Iris pigment epithelial cell (primary cell): ENCODE results near the gene FUT1.
A peak's percentile ranks its signal among the peaks of the same experiment; 100 is the strongest.
"Not testable (repeated sequence)": the region's sequence is repeated elsewhere in the genome, so short reads cannot be mapped to it uniquely, and the experiment has no call there.

ENCODE experiments used
- DNase-seq: peaks from one replicate; pipeline ENCODE4 v3.0.0-alpha.2; 2011; ENCODE audit warnings: low read depth

The FUT1 gene

DNA sequence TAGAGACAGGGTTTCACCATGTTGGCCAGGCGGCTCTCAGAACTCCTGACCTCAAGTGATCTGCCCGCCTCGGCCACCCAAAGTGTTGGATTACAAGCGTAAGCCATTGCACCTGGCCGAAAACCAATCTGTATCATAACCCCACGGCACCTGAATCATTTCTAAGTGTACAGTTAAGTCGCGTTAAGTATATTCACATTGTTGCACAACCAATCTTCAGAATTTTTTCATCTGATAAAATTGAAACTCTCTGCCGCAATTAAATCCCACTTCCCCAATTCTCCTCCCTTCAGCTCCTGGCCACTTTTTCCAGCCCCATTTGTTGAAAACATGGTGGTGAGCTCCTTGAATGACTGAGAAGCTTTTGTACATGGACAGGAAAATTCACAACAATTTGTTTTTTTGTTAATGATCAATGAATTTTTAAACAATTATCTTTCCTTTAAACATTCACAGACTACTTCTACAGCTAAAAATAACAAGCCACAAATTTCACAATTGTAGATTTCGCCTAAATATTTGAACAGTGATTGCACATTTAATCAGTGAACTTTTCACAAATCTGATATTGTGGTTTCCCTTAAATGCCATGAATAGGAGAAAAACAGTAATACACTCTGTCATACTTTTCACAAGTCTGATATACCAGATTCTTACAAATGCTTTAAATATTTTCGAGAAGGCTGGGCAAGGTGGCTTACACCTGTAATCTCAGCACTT lies 16.7 kb upstream of the FUT1 start:
- peak; percentile 41 for DNase-seq

DNA sequence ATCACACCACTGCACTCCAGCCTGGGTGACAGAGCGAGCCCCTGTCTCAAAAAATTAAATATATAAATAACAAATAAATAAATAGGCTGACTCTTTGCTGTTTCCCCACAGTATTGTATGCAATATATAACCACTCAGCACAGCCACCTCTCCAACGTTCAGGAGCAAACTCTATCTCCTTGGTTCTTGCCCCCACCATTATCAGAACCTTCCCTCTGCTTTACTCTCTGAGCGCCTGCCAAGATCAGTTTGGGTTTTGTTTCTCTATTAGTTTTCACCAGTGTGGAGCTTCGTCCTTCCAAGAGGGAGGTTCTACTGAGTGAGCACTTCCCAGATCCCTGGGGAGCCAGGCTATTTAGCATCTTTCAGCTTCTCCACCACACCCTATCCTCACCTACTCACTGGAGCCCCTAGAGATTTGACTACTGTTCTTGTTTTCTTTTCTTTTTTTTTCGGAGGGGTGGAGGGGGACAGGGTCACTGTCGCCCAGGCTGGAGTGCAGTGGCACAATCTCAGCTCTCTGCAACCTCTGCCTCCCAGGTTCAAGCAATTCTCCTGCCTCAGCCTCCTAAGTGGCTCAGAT lies 15.8 kb upstream of the FUT1 start:
- not testable (repeated sequence) for DNase-seq

DNA sequence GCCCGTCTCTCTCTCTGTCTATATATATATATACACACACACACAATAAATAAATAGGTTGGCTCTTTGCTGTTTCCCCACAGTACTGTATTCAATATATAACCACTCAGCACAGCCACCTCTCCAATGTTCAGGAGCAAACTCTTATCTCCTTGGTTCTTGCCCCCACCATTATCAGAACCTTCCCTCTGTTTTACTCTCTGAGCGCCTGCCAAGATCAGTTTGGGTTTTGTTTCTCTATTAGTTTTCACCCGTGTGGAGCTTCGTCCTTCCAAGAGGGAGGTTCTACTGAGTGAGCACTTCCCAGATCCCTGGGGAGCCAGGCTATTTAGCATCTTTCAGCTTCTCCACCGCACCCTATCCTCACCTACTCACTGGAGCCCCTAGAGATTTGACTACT lies 13.4 kb upstream of the FUT1 start:
- DNase-seq: not testable (repeated sequence)

DNA sequence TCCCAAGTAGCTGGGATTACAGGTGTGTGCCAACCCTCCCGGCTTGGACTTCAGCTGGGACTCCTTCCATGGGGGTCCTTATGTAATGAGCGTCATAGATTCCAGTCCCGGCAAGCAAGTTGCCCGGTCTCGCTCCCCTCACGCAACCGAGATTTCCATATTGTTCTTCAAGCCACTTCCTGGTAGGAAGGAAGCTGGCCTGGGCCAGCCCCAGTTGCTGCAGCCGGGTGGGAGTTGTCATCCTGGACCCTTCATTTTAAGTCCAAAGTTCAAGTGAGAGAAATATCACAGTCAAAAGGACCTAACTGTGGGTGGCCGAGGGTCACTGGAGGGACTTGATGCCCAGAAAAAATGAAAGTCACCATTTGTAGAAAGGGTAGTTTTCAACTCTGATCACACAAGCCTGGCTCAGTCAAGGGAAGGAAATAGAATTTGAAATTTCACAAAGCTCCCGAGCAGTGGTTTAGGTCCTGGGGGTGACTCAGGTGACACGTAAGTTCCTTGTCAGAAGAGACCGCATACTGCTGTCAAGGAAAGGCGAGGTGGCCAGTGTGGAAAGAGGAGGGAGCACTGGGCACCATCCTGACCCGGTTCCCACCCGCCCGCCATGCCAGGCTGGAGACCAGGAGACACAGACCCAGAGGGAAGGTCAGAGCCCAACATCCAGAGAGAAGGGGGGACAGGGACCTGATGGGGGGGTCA lies 8.2 kb upstream of the FUT1 start:
- DNase-seq: no peak

DNA sequence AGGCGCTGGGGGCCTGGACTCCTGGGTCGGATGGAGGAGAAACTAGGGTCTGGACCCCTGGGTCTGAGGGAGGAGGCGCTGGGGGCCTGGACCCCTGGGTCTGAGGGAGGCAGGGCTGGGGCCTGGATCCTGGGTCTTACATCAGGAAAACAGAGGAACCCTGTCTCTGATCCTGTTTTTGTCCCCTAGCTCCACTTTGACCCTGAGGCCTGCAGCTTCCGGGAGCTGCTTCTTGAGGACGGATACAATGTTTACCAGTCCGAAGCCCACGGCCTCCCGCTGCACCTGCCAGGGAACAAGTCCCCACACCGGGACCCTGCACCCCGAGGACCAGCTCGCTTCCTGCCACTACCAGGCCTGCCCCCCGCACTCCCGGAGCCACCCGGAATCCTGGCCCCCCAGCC lies 5.3 kb upstream of the FUT1 start:
- no peak for DNase-seq

DNA sequence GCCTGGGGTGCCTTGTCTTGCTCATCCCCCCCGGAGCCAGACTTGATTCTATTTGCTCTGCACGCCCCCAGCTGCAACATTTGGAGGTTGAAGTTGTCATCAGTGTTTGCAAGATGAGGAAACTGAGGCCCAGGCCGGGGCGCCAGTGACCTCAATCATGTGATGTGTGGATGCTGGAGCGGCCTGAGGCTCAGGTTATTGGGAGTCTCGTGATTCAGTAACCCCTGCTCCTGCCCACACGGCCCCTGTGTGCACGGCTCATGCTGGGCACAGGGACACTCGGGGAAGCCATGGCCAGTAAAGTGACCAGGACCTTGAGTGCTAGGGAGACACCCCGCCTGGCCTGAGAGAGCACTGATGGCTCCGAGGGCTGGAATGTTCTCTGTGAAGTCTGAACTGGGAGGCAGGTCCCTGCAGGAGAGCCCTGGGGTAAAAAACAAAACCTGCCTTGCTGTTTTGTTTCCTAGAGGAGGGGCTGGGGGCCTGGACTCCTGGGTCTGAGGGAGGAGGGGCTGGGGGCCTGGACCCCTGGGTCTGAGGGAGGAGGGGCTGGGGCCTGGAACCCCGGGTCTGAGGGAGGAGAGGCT lies 4.7 kb upstream of the FUT1 start:
- DNase-seq: no peak

DNA sequence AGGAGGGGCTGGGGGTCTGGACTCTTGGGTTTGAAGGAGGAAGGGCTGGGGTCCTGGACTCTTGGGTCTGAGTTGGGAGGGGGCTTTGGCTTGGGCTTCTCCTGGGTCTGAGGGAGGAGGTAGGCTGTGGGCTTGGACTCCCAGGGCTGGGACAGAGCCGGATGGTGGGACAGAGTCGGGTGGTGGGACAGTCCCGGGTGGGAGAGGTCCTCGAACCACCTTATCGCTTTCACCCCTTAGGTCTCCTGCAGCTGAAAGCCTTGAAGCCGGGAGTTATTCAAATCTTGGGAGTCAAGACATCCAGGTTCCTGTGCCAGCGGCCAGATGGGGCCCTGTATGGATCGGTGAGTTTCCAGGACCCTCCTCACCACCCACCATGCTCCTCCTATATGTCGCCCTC lies 4.2 kb upstream of the FUT1 start:
- no peak for DNase-seq

DNA sequence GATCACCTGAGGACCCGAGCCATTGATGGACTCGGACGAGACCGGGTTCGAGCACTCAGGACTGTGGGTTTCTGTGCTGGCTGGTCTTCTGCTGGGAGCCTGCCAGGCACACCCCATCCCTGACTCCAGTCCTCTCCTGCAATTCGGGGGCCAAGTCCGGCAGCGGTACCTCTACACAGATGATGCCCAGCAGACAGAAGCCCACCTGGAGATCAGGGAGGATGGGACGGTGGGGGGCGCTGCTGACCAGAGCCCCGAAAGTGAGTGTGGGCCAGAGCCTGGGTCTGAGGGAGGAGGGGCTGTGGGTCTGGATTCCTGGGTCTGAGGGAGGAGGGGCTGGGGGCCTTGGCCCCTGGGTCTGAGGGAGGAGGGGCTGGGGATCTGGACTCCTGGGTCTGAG lies 3.8 kb upstream of the FUT1 start:
- no peak for DNase-seq

DNA sequence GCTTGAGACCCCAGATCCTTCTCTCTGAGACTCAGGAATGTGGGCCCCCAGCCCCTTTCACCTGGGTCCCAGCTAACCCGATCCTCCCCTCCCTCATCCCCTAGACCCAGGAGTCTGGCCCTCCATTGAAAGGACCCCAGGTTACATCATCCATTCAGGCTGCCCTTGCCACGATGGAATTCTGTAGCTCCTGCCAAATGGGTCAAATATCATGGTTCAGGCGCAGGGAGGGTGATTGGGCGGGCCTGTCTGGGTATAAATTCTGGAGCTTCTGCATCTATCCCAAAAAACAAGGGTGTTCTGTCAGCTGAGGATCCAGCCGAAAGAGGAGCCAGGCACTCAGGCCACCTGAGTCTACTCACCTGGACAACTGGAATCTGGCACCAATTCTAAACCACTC lies 3.3 kb upstream of the FUT1 start:
- no peak for DNase-seq

DNA sequence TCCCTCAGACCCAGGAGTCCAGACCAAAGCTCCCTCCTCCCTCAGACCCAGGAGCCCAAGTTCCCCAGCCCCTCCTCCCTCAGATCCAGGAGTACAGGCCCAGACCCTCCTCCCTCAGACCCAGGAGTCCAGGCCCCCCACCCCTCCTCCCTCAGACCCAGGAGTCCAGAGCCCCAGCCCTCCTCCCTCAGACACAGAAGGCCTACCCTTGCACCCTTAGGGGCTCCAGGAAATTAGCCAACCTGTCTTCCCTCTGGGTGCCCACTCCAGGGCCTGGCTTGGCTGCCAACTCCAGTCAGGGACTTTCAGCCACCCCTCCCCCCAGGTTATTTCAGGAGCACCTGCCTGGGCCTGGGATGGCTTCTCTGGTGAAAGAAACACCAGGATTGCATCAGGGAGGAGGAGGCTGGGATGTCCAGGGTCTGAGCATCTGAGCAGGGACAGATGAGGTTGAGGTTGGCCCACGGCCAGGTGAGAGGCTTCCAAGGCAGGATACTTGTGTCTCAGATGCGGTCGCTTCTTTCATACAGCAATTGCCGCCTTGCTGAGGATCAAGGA lies 2.7 kb upstream of the FUT1 start, which contains the start of gene FGF21:
Gene FGF21, plus strand, starts transcription at position 441 of the 558 bp plus-strand sequence. CDS start 713 bp downstream, outside the sequence.
- DNase-seq: no peak

DNA sequence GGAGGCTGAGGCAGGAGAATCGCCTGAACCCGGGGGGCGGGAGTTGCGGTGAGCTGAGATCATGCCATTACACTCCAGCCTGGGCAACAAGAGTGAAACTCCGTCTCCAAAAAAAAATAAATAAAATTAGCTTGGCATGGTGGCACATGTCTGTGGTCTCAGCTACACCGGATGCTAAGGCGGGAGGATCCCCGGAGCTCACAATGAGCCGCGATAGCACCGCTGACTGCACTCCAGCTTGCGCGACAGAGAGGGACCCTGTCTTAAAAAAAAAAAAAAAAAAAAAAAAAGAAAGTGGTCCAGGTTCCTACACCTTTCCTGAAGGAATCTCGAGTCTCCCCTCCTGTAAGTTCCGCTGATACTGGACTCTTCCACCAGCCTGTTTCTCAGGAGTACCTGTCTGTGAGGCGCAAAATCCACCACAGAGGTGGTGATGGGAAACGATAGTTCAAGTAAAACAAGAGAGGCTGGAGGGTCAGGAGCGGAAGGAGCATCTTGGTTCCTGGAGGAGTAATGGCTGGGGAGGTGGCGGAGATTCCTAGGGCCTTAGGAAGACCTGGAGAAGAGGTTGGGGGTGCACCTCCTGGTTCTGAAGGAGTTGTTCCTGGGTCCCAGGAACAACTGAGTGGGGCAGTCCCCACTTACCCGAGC lies 471 bp downstream of the FUT1 start:
- DNase-seq: no peak

DNA sequence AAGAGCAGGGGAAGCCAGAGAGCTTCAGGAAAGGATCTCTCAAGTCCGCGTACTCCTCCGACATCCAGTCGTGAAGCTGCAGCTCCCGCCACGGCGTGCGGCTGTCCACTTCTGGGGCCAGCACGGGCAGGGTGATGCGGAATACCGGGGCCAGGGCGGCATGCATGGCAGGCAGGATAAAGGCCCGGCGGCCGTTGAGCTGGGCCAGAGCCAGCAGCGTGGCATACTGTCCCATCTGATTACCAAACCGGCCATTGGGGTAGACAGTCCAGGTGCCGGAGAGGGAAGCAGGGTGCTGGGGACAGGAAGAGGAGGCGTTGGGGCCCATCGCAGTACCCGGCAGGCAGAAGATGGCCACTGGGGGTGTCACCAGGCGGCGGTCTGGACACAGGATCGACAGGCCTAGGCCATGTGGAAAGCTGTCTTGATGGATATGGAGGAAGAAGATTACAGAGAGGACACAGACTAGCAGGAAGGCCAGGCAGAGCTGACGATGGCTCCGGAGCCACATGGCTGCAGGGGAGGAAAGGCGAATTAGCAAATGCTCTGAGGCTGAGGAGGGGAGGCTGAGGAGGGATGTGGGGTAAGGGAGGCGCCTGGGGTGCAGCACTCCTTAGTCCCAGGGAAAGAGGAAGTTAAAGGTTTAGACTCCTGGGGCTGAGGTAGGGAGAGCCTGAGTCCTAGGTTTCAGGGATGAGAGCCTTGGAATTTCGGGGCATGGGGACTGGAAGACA lies 1.5 kb downstream of the FUT1 start:
- DNase-seq: no peak

DNA sequence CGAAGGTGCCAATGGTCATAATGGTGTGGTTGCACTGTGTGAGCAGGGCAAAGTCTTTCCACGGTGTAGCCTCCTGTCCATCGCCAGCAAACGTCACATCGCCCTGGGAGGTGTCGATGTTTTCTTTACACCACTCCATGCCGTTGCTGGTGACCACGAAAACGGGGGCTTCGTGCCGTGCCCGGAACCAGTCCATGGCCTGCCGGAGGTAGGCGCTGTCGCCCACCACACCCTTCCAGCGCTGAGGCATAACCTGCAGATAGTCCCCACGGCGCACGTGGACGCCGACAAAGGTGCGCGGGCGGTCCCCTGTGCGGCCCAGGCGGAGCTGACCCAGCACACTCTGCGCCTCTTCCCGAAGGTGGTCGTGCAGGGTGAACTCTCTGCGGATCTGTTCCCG lies 2.1 kb downstream of the FUT1 start:
- no peak for DNase-seq

DNA sequence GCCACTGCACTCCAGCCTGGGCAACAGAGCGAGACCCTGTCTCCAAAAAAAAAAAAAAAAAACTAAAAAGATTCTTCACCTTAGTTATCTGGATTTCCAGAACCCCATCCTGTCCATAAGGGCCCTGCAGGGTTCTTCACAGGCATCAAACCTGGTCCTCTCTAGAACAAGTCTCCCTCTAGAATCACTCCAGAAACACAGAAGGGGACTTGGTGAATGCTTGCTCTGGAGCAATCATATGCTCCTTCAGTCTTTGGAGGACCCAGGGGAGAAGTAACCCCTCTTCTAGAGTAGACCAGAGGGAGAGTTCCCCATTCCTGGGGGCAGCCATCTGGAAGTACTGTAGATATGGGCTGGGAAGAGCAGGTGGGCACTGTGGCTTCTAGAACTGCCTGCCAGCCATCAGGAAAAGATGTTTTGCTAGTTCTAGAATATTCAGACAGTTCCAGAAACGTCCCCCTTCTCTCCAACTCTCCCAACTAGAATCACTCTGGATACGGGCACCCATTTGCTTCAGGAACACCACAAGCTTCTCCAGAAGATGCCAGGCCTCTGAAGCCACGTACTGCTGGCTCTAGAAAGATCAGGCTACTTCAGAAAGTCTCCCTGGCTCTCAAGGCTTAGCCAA lies 2.8 kb downstream of the FUT1 start:
- DNase-seq: no peak

DNA sequence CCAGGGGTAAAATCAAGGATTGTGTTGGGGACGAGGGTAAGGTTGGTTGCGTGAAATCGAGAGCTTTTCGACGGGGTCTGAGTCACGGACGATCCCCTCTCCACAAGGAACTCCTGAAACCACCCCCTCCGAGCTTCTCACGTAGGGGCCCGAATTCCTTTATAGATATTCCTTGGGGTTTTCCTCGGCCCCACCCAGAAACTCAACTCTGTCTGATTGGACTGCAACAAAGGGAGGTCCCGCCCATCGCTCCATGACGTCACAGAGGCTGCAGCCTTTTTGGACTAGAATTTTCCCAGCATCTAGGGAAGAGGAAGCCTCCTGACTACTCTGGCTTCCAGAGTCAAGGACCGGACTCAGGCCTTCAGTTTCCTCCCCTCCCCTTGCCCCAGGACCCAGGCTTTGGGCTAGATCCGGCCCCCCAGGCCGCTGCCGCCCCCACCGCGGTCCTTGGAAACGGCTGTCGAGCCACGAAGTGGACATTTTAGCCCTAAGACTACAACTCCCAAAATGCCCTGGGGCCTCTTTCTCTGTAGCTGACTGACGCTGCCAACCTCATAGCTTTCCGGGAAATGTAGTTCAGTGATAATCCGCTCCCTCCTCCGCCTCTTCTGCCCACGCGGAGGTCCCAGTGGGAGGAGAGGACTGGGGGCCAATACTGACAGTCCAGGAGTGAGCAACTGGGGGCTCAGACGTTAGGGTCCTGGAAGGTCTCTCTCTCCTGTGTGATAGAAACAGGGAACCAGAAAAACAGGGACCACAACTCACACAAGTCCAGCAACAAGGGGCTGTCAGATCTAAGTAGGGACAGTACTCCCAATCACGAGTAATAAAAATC lies 5.5 kb downstream of the FUT1 start, which contains the start of gene IZUMO1:
Gene IZUMO1, minus strand, starts transcription at position 172 of the 838 bp plus-strand sequence. CDS start 1,050 bp downstream, outside the sequence.
- peak; percentile 94 for DNase-seq

DNA sequence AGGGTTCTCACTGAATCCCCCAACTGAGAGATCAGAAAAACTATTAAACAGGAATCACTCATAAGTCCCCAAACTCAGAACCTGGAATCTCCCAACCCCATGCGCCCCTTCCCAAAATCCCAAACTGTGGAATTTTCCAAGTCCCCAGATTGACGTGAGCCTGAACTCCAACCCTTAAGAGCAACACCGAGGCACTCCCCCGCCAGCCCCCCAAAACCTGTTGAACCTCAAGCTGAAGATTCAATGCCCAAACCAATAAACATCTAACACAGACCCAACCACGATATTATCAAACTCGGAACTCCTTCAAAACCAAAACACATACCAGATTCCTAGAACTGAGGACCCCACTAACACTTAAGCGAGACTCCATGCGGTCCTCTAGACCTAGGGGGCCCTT lies 6.3 kb downstream of the FUT1 start:
- no peak for DNase-seq

DNA sequence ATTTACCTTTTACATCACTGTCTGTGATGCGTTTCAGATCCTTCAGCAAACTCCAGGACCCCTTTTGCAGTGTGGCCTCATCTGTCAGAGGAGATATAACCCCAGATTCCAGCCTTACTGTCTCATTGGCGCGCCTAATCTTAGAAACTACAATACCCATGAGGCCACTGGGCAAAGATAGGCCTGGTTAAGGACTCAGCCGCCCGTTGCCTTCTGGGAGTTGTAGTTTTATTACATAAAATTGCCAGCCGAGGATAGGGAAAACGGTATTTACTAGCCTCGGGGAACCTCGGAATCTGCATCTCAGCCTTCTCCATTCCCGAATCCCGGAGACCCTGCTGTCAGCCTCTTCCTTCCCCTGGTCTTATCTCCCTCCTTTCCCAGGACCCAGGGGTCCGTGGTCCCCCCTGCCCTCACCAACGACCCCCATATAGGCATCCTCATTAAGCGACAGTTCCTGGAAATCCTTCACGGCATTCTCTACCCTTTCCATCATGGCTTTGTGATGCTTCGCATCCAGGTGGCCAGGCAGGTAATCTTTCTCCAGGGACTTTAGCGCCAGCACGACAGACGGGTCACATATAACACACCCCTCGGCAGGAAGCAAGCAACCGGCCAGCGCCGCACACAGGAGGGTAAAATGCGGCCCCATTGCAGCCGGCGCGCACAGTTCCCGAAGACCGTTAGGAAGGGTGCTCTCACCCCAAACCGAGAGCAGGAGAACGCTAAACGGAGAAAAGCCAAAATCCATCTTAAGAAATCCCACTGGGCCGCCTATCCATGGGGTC lies 7.0 kb downstream of the FUT1 start:
- DNase-seq: peak; percentile 76

DNA sequence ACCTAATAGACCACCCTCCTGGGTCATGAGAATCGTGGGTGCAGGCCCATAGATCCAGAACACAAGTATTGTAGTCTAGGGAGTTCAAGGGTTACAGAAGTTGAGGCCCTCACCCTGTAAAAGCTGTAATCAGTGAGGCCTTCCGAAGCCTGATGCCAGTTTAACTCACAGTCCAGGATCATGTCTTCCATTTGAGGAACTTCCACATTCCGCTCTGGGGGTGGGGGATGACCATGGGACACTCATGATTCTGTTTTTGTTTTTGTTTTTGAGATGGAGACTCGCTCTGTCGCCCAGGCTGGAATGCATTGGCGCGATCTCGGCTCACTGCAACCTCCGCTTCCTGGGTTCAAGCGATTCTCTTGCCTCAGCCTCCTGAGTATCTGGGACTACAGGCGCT lies 10.3 kb downstream of the FUT1 start:
- no peak for DNase-seq
